NCI-H510A treated with DMSO at 0.1 percent for 48 hours (cell line): ENCODE measurements around the gene ANAPC2.

ENCODE experiments used
- DNase-seq: peaks from one replicate; lab custom pipeline; 2025; lab: John Stamatoyannopoulos, UW

The ANAPC2 gene

GRCh38 chr9:137214620-137215019 lies 26.3 kb upstream of the ANAPC2 start:
- no peak for DNase-seq

GRCh38 chr9:137213160-137214060 lies 25.1 kb upstream of the ANAPC2 start:
- no peak for DNase-seq

DNA sequence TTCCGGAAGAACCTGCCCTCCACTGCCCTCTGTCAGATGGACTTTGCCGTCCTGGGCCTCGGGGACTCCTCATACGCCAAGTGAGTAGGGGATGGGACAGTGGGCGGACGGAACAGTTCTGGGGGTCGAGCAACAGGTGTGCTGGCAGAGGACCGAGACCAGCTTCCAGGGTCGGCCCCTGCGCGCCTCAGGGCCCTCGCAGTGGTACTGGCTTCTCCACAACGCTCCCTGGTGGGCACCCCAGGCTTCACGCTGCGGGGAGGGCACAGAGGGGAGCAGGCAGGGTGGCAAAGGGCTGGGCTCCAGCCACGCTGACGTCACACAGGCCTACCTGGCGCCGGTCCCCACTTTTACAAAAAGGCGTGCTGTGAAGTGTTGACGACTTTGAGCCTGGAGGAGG lies 24.2 kb upstream of the ANAPC2 start:
- no peak for DNase-seq

DNA sequence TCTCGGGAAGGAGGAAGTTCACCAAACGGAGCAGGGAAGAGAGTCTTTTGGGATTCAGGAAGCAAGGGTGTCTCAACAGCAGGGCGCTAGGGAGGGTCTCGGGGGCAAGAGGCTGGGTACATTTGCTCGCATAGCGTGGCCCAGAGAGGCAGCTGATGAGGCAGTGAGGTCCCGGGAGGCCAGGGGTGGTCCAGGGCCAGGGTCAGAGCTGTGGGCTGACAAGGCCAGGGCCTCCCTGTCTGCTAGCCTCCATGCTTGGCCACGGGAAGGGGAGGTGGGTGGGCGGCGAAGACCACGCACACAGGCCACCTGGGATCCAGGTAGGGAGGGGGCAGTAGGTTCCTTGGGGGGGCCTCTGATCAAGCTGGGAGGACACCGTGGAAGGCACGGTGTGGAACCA lies 23.2 kb upstream of the ANAPC2 start:
- DNase-seq, result no peak

GRCh38 chr9:137206602-137207001 lies 18.2 kb upstream of the ANAPC2 start:
- no peak for DNase-seq

GRCh38 chr9:137205126-137206069 lies 17.0 kb upstream of the ANAPC2 start, which contains the start of the genes NDOR1 and TMEM203:
TSS of gene NDOR1 (plus strand) at chr9:137205700. CDS start at chr9:137205778, 78 bp downstream.
TSS of gene TMEM203 (minus strand) at chr9:137205648. CDS start at chr9:137205414, 234 bp downstream.
- DNase-seq, result peak; percentile 63

GRCh38 chr9:137204731-137205125 lies 16.4 kb upstream of the ANAPC2 start:
- DNase-seq, result no peak

DNA sequence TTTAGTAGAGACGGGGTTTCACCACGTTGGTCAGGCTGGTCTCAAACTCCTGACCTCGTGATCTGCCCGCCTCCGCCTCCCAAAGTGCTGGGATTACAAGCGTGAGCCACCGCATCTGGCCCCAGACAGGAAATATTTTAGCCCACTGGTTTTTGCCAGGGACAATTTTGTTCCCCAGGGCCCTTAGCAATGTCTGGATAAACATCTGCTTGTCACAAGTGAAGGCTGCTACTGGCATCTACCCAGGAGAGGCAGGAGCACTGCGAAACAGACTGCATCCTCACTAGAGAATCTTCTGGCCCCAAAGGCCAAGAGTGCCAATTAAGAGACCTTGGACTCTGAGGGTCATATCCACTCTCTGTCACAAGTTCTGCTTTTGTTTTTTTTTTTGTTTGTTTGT lies 14.6 kb upstream of the ANAPC2 start:
- no peak for DNase-seq

GRCh38 chr9:137201205-137201868 lies 13.0 kb upstream of the ANAPC2 start:
- no peak for DNase-seq

DNA sequence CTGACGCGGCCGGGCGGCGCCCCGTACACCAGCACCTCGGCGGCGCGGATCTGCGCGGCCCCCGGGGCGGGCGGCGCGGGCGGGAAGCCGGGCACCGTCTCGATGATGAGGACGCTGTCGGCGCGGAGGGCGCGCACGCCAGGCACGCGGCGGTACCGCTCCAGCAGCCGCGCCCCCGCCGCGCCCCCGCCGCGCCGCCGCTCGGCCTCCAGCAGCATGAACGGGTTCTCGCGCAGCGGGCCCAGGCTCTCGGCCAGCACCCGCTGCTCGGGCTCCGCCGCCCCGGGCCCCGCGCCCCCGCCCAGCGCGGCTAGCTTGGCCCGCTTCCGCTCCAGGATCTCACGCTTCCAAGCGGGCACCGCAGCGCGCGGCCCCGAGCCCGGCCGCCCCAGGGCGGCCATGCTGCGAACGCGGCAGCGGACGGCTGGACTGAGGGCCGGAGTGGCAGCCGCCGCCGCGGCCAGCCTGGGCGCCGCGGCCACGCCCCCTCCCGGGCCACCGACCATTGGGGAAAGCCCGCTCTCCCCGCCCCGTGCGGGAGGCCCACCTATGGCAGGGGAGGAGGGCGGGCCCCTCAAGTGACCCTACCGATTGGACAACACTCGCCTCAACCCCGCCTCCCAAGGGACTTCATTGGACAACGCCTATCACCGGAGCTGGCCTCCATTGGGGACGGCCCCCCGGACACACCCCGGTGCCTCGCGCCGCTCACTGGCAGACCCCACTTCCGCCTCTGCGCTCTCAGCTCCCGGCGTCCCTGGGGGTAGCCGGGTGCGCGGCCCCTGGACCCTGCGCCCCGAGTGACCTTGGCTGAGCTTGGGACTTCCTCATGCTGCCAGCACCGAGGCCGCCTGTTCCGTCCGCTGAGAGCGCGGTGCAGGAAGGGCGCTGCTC lies 12.2 kb upstream of the ANAPC2 start, which contains the start of gene TPRN:
TSS of gene TPRN (minus strand) at position 431 of the 894 bp plus-strand sequence. CDS start at position 401, 30 bp downstream.
- peak; percentile 96 for DNase-seq

GRCh38 chr9:137199411-137200121 lies 11.2 kb upstream of the ANAPC2 start:
- DNase-seq, result no peak

- DNase-seq, result no peak
Observed at GRCh38 chr9:137198902-137199283, 10.5 kb upstream of the ANAPC2 start.

GRCh38 chr9:137198051-137198901 lies 9.9 kb upstream of the ANAPC2 start:
- peak; percentile 14 for DNase-seq

DNA sequence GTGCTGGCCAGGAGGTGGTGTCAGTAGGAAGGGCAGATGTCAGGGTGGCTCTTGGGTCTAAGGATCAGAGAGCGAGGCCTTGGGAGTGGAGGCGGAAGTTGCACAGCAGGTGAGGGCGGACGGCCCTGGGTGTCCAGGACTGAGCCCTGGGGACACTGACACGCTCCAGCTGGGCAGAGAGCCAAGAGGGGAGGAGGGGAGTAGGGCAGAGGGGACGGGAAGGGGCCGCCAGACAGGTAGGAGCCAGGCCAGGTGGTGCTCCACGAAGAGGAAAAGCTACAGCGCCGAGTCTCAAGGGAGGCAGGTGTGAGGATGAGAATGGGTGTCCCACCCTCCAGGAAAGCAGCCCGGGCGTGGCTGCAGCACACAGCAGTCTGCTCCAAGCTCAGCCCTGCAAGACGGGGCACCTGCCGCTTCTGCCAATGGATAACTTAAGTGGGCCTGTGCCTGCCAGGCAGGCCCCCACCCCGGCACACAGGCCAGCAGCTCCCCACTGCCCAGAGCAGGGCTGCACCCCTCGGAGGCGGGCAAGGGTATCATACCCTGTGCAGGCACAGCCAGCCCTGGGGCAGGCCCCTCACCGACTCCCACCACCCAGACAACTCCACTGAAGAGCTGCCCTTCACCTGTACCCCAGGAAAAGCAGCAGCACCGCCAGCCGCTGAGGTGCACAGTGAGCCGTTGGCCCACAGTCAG lies 7.3 kb upstream of the ANAPC2 start:
- peak; percentile 94 for DNase-seq

DNA sequence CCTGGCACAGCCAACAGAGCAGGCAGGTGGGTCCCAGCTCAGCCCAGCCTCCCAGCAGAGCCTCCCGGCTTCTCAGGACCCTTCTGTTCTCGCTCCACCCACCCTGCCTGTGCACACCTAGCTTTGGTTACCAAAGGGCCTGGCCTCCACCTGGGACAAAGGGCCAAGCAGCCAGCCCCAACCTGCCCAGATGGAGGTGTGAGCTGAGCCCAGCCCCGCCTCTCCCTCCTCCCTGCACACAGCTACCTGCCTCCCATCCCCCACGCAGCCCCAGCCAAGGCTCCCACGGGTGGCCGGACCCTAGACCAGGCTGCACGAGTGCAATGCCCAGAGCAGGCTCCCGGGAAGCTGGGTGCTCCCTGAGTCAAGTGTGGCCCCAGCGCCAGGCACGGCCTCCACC lies 6.5 kb upstream of the ANAPC2 start:
- DNase-seq, result peak; percentile 75

GRCh38 chr9:137194388-137194787 lies 6.0 kb upstream of the ANAPC2 start:
- DNase-seq, result no peak

DNA sequence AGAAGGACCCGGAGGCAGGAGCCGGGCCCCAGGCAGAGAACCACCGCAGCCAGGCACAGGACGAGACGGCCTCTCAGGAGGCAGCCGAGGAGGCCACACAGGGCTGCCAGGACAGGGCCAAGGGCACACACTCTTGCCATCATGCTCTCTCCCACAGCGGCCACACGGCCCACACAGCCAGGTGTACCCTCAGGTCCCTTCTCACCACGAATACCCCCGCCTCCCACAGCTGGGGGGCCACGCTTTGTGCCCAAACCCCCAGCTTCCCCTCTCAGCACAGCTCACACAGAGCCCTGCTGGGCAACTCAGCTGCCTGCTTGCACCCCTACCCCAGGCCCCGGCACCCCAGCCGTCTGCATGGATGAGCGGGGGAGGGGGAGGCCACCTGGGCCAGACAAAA lies 5.4 kb upstream of the ANAPC2 start:
- DNase-seq, result no peak

- no peak for DNase-seq
Observed at GRCh38 chr9:137192859-137193258, 4.5 kb upstream of the ANAPC2 start.

DNA sequence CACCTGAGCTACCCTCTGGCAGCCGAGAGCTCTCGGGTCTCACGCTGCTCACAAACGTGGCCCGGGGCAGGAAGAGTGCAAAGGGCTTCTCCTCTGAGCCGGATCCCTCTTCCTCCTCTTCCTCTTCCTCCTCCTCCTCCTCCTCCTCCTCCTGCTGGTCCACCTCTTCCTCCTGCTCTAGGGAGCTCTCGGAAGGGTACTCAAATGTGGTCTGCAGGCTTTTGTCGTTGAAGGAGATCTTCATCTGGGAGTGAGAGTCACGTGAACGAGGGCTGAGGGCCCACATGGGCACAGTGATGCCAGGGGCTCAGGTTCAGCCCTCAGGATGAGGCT lies 4.1 kb upstream of the ANAPC2 start:
- DNase-seq, result no peak
